Measurements from ENCODE around the gene ETAA1.

ETAA1 gene

GRCh38 chr2:67437114-67437513 lies 40.0 kb downstream of the ETAA1 start:
- no peak for DNase-seq (ENCODE audit: low read depth in 3 of 3)

GRCh38 chr2:67438337-67438736 lies 41.2 kb downstream of the ETAA1 start:
- DNase-seq (ENCODE audit: low read depth in 3 of 3), result no peak

- no peak for DNase-seq (ENCODE audit: low read depth in 3 of 3)
These were observed 48.6 kb downstream of the ETAA1 start for GRCh38 chr2:67445652-67446268.

- no peak for DNase-seq (ENCODE audit: low read depth in 3 of 3)
These were observed 49.4 kb downstream of the ETAA1 start for GRCh38 chr2:67446491-67446911.

- DNase-seq (ENCODE audit: low read depth in 3 of 3), result no peak
These were observed 51.5 kb downstream of the ETAA1 start for GRCh38 chr2:67448648-67449047.

- no peak for DNase-seq (ENCODE audit: low read depth in 3 of 3)
These were observed 54.1 kb downstream of the ETAA1 start for GRCh38 chr2:67451086-67451832.

- DNase-seq (ENCODE audit: low read depth in 3 of 3), result no peak
These were observed 56.2 kb downstream of the ETAA1 start for GRCh38 chr2:67453310-67453709.

- no peak for DNase-seq (ENCODE audit: low read depth in 3 of 3)
These were observed 58.3 kb downstream of the ETAA1 start for GRCh38 chr2:67455219-67456142.

- no peak for DNase-seq (ENCODE audit: low read depth in 3 of 3)
These were observed 59.3 kb downstream of the ETAA1 start for GRCh38 chr2:67456428-67456827.

- DNase-seq (ENCODE audit: low read depth in 3 of 3), result no peak
These were observed 60.6 kb downstream of the ETAA1 start for GRCh38 chr2:67457699-67458098.

- no peak for DNase-seq (ENCODE audit: low read depth in 3 of 3)
These were observed 62.6 kb downstream of the ETAA1 start for GRCh38 chr2:67459761-67460160.
